GM13977 (cell line): ENCODE results near the gene CCNQ.

Experiments used
- DNase-seq: peaks from one replicate; pipeline ENCODE4 v3.0.0; 2012; ENCODE audit warnings: low spot score
- CTCF ChIP-seq: IDR thresholded peaks from 2 replicates; pipeline ENCODE4 v1.5.1; 2012; ENCODE audit warnings: mild to moderate bottlenecking, control low read depth; ENCODE audit not compliant: insufficient read depth; ENCODE audit errors: extremely low read depth, missing control alignments
- in situ Hi-C: fragments of 300-500 bp; cut with MboI; formaldehyde crosslinking; loops from one replicate; pipeline ENCODE4 v1.12.0; 2022; ENCODE audit warnings: low sequenced_read_pairs, low pct_unique_long_range_greater_than_20kb, mixed read lengths, inconsistent platforms; ENCODE audit not compliant: unreplicated experiment

CCNQ gene

DNA sequence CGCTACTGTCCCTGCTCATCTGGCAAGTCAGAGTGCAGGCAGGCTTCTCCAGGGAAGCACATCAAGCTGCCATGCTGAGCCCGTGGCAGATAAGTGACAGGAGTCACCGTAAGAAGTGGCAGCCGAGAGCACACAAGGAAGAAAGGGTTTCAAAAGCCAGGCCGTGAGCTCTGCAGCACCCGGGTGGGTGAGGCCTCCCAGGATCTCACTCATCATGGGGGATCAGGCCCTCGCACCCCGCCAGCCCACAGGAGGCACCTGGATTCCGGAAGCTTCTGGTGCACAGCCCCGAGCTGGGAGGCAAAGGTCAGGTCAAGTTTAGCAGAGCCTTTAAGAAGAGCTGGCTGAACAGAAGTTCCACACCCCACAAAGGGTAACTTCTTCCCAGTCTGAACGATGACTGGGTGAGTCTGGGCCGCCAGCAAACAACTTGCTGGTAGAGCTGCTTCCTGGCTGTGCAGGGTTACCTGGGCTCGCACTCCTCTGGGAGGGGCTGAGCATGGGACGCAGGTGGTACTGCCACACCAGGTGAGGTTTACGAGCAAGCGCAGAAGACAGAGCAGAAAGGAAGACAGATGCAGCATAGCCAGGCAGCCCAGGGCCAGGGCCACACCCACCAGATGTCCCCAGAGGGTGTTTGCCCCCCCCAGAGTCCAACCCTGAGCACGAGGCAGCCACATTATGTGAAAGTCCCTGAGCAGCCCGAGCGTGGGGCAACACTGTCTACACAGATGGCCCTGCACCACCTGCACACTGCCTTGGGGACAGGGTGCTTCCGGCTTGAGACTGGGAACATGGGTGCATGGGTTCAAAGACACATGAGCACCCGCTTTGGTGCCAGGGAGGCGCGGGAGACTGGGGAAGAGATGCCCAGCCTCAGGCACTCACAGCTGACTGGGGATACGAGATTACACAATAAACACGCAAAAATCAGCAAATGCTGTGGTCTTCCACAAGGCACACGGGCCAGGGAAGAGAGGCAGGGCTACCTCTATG lies 7.7 kb downstream of the CCNQ start:
- in situ Hi-C loops = no loop called here
- no peak for DNase-seq
- no peak for TF ChIP-seq CTCF

GRCh38 chrX:153588782-153589446 lies 10.0 kb downstream of the CCNQ start:
- no peak for TF ChIP-seq CTCF
- in situ Hi-C loops = no loop called here
- DNase-seq = no peak

DNA sequence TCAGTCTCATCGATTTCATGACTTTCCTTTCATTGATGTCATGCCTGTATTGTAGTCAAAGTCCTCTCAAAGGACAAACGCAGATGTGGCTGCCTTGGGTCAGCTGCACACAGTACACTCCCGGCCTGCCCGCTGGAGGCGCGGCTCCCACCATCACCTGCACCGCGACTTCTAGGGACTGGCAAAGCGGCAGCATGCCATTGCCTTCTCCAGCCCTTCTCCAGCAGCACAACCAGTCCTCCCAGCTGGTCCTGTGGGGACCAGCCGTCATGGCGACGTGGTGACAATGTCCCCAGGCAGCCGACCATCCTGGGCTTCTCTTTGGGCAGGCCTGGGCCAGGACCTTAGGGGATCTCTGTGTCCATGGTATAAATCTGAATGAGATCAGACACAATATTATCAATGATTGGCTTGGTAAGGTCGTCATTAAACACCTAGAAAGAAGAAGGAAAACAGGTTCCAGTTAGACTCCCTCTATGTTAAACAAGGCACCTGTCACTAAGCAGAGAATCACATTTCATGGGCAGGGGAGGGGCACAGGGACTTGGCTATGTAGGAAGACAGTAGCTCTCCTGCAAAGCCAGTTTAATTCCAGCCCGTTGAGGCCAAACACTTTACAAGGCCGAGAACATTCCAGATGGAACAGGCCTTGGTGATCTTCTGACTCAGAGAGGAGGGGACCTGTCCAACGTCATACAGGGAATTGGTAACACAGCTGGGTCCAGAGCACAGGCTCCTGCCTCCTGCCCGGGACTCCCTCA lies 10.7 kb downstream of the CCNQ start:
- TF ChIP-seq CTCF = no peak
- DNase-seq = no peak
- in situ Hi-C loops = no loop called here

DNA sequence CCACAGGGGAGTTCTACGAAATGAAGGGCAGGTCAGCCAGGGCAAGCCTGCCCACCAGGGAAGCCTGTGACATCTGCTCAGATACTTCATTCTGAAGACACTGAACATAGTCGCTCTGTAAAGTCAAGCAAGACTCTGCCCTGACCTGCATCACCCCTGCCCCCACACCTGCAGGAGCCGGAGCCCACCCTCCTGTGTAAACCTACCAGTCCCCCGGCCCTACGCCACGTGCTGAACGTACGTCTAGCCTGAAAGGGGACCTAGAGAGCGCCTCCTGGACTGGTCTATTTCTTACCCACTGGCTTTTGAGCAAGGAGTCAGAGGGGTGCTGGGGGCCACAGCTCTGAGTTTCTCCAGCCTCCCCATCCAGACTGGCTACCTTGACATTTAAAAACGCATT lies 11.6 kb downstream of the CCNQ start:
- in situ Hi-C loops = no loop called here
- DNase-seq = no peak

DNA sequence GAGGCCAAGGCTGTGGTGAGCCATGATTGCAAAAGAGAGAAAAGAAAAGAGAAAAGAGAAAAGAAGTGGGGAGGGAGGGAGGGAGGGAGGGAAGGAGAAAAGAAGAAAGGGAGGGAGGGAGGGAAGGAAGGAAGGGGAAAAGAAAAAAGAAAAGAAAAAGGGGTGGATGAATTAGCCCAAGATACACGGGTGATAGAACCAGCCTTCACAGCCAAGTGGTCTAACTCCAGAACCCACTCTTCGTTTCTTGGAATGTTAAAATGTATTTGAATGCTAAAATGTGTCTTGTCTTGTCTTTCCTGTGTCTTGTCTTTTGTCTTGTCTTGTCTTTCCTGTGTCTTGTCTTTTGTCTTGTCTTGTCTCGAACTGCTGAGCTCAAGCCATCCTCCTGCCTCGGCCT lies 13.1 kb downstream of the CCNQ start:
- DNase-seq = no peak
- TF ChIP-seq CTCF = no peak
- in situ Hi-C loops = no loop called here

More for the DNA sequence above, 11.6 kb downstream of the CCNQ start:
- no peak for TF ChIP-seq CTCF

- in situ Hi-C loops = no loop called here
- DNase-seq = no peak
- no peak for TF ChIP-seq CTCF
Measured at GRCh38 chrX:153583433-153583832, 15.5 kb downstream of the CCNQ start.
